Measurements from ENCODE around the gene MTA3. TPM values are rescaled to one million over a fixed set of nuclear protein-coding genes. Genes with fewer than 3 reads are reported as not detected.

The MTA3 gene
- total RNA-seq, 1 donor from 2014 or later: 23.5 TPM

DNA sequence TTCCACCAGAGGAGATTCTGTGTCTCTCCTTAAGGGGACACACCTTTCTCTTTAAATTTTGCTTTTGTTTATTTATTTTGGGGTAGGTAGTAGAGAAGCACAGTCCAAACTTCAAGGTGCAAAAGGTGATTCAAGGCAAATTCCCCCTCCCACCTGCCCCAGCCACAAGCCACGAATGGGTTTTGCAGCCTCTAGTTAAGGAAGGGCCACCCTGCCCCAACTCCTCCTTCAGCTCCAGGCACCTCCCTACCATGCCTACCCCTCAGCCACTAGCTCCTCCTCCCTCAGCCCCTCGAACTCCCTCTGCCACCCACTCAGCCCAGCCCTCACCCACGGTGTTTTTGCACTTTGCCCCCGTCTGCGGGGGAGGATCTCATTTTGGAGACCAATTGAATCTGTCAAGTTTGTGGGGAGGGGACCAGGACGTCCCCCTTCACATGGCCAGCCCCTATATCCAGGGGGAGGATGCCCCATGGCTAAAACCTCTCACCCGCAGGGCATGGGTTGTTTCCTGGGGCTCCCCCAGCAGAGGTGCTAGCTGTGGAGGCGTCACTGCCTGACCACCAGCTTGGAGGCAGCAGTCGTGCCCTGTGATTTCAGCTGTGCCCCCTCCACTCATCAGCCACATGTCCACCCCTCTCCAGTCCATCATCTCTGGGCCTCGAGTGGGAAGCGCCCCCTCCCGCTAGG is 219.5 kb downstream of the MTA3 start:
- TF ChIP-seq, protein P1, sequence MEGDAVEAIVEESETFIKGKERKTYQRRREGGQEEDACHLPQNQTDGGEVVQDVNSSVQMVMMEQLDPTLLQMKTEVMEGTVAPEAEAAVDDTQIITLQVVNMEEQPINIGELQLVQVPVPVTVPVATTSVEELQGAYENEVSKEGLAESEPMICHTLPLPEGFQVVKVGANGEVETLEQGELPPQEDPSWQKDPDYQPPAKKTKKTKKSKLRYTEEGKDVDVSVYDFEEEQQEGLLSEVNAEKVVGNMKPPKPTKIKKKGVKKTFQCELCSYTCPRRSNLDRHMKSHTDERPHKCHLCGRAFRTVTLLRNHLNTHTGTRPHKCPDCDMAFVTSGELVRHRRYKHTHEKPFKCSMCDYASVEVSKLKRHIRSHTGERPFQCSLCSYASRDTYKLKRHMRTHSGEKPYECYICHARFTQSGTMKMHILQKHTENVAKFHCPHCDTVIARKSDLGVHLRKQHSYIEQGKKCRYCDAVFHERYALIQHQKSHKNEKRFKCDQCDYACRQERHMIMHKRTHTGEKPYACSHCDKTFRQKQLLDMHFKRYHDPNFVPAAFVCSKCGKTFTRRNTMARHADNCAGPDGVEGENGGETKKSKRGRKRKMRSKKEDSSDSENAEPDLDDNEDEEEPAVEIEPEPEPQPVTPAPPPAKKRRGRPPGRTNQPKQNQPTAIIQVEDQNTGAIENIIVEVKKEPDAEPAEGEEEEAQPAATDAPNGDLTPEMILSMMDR (IDR thresholded peaks at IDR 0.05): no peak
- H3K27ac ChIP-seq: no peak overlapping the region
- DNase-seq (no peak), ATAC-seq (no peak)
- H3K9me3 ChIP-seq: no peaks in the 10 kb centered on the region
- peaks cover 6% of the 10 kb centered on the region for H3K4me1 ChIP-seq
- peaks cover 3% of the 10 kb centered on the region for H3K36me3 ChIP-seq
- H3K27me3 ChIP-seq (ENCODE audit: low read depth): no peaks in the 10 kb centered on the region
- intact Hi-C loops (cut with DNase I): no loop called here
- H3K4me3 ChIP-seq: no peak overlapping the region

DNA sequence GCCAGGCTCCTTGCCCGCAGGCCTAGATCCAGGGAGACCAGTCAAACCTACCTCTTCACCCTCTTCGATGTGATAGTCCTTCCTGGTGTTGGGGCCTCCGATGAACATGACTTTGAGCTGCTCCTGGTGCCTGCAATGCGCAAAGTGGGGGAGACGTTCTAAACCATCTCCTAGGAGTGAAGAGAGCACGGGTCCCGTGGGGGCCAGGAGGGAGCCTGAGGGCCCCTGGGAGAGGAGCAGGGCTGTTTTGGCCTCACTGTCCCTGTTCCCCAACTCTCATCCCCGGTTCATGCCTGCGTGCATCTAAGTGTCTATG is 220.0 kb downstream of the MTA3 start:
- no peak overlapping the region for H3K4me3 ChIP-seq
- ATAC-seq: no peak
- H3K27me3 ChIP-seq (ENCODE audit: low read depth): no peaks in the 10 kb centered on the region
- TF ChIP-seq, protein P1 (IDR thresholded peaks at IDR 0.05): no peak
- intact Hi-C loops (cut with DNase I): no loop called here
- H3K27ac ChIP-seq: no peak overlapping the region
- H3K9me3 ChIP-seq: no peaks in the 10 kb centered on the region
- no peak for DNase-seq
- no peaks in the 10 kb centered on the region for H3K36me3 ChIP-seq
- H3K4me1 ChIP-seq: peaks cover 6% of the 10 kb centered on the region

DNA sequence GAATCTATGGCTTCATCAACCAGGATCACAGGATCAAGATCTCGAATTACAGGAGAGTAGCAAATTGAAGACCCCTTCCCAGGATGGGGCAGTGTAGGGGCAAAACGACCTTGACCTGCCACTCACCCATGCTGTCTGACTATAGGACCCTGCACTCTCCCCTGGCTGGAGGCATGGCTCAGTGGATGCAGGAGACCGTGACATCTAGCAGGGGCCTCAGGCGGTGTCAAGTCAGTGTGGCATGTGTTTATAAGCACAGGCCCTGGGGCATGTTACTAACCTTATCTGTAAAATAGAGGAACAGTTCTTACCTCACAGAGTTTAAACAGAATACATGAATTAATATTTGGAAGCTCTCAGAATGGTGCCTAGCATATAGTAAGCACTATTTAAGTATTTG is 220.4 kb downstream of the MTA3 start:
- Histone ChIP-seq H3K4me3 (no peak overlapping the region), H3K27ac (no peak overlapping the region), H3K4me1 (peaks cover 6% of the 10 kb centered on the region), H3K27me3 (ENCODE audit: low read depth) (no peaks in the 10 kb centered on the region), H3K9me3 (no peaks in the 10 kb centered on the region), H3K36me3 (no peaks in the 10 kb centered on the region)
- intact Hi-C loops (cut with DNase I): no loop called here
- no peak for ATAC-seq
- TF ChIP-seq, protein P1 (IDR thresholded peaks at IDR 0.05): no peak
- no peak for DNase-seq

DNA sequence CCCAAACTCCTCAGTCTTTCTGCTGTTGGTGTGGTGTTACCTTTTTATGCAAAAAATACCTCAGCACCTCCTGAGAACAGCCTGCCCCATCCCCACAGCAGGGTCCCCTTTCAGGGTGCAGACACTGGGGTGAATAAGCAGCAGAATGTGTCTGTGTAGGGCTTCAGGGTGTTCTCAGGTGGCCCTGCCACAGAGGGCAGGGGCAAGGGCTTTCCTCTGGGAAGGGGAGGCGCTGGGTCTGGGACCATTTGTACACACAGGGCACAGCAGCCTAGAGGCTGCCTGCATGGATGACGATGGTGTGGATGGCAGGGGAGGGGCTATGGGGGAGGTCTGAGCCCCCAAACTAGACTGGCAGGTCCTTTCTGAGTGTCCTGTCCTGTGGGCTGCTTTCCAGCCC is 221.3 kb downstream of the MTA3 start:
- no peak for DNase-seq
- no peak for ATAC-seq
- Histone ChIP-seq H3K9me3 (no peaks in the 10 kb centered on the region), H3K36me3 (no peaks in the 10 kb centered on the region), H3K4me3 (no peak overlapping the region), H3K27ac (no peak overlapping the region), H3K4me1 (peaks cover 6% of the 10 kb centered on the region), H3K27me3 (ENCODE audit: low read depth) (no peaks in the 10 kb centered on the region)
- intact Hi-C loops (cut with DNase I): no loop called here
- TF ChIP-seq, protein P1 (IDR thresholded peaks at IDR 0.05): no peak

DNA sequence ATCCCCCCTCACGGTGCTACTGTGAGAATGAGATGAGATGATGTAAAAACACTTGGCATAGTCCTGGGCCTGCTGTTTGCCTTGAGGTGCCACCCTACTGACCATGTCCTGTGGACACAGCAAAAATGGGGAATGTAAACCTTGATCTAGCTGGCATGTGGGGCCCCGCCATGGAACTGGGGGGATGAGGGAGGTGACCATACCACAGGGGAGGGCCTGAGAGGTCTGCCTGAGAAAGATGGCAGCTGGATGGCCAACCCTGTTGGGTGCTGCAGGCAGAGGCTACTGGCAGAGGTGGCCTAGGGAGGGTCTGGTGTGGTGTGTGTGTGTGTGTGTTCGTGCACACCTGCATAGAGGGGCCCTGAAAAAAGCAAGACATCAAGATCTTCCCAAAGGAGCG is 223.2 kb downstream of the MTA3 start:
- H3K9me3 ChIP-seq: no peaks in the 10 kb centered on the region
- peak overlapping the region; percentile 81 for H3K27ac ChIP-seq
- ATAC-seq: no peak
- DNase-seq: no peak
- intact Hi-C loops (cut with DNase I): no loop called here
- H3K27me3 ChIP-seq (ENCODE audit: low read depth): no peaks in the 10 kb centered on the region
- H3K36me3 ChIP-seq: no peaks in the 10 kb centered on the region
- H3K4me3 ChIP-seq: peak overlapping the region; percentile 68
- peaks cover 6% of the 10 kb centered on the region for H3K4me1 ChIP-seq
- TF ChIP-seq, protein P1 (IDR thresholded peaks at IDR 0.05): no peak

All from lower lobe of right lung (tissue), 2 donors.